Measurements from ENCODE around the gene IGSF9. TPM values are rescaled to one million over a fixed set of nuclear protein-coding genes. Genes with fewer than 3 reads are reported as not detected.

The IGSF9 gene
- total RNA-seq, 2 experiments from 2014 or later, result not detected

DNA sequence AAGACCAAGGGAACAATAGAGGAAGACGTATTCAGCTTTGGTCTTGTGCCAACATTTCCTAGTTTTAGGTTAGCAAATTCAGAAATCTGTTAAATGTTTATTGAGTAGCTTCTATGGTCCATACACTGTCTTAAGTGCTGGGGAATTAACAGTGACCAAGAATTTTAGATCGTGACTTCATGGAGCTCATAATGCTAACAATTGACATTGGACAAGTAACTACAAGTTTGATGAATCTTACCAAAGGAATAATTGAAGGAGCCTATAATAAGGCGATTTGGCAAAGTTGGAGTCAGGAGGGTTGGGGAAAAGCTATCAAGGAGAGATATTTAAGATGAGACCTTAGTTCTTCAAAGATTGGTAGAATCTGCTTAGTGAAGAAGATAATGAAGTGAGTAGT, 10.0 kb upstream of the IGSF9 start:
- CTCF ChIA-PET, result interaction anchor here (1.2 to 2.2 kb wide), 4 partner anchors 9 to 123 kb away, joined by 3 to 12 read pairs (median 5); no protein-coding TSS in a partner anchor
- H3K4me1 Mint-ChIP-seq (ENCODE audit: low read depth), result peaks cover 2% of the 10 kb centered on the region
- no peak overlapping the region for H3K4me3 Mint-ChIP-seq
- POLR2A ChIA-PET, result interaction anchor here (0.6 kb wide), 1 partner anchor 37 kb away, joined by 4 read pairs; no protein-coding TSS in a partner anchor
- H3K36me3 Mint-ChIP-seq (ENCODE audit: low read depth), result no peaks in the 10 kb centered on the region
- H3K9me3 Mint-ChIP-seq (ENCODE audit: insufficient read depth), result no peaks in the 10 kb centered on the region
- ATAC-seq (no peak), DNase-seq (no peak)
- no peak overlapping the region for H3K27ac Mint-ChIP-seq
- H3K27me3 Mint-ChIP-seq (ENCODE audit: low read depth), result peaks cover 46% of the 10 kb centered on the region

DNA sequence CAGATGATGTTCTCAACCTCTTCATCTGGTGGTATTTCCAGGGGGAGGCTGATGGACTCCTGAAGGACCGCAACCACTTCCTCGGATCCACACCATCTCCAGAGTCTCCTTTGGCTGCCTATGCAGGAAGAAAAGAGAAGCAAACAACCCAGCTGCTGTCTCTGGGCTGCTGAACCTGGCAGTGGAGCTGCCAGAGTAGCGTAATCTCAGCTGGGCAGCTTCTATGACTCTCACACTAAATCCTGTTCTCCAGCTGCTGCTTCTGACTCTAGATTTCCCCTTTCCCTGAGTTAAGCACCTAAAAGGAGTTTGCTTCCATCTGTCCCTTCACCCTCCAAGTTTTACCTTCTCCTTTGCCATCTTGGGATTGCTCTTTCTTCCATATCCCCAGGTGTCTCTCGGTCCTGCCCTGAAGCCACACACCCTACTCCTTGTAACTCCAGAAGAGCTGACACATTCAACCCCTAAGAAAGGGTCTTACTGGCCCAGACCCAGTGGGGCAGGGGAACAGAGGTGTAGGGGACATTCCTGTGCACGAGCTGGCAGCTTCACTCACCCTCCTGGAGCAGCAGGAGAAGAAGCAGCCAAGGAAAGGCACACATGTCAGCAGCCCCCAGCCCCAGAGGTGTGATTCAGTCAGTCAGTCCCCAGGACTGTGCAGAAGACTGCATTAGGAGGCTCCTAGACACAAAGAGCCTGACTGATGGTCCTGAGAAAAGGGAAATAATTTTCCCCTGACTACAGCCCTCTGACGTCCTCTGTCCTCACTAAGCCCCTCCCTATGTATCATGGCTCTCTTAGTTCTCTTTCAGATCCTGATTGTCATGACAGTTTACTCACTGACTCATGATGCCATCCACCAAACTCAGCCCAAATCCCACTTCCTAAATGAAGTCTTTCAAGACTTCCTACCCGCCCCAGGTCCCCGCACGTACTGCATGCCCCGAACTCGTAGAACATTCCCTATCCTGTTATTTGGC, 8.4 kb upstream of the IGSF9 start, which contains the start of gene SLAMF9:
Gene SLAMF9 (minus strand): TSS at position 702 of the 980 bp plus-strand sequence. CDS start 100 bp downstream, at position 602.
- Mint-ChIP-seq H3K4me1 (ENCODE audit: low read depth) (peaks cover 5% of the 10 kb centered on the region), H3K4me3 (no peak within 1 kb of the TSS), H3K27me3 (ENCODE audit: low read depth) (peaks cover 48% of the 10 kb centered on the region), H3K36me3 (ENCODE audit: low read depth) (no peaks in the 10 kb centered on the region), H3K27ac (no peak within 1 kb of the TSS), H3K9me3 (ENCODE audit: insufficient read depth) (no peaks in the 10 kb centered on the region)
- ATAC-seq, result no peak
- POLR2A ChIA-PET, result no interaction called here
- no peak for DNase-seq
- CTCF ChIA-PET, result interaction anchor here (3.6 kb wide), 1 partner anchor 53 kb away, joined by 22 read pairs; no protein-coding TSS in a partner anchor

DNA sequence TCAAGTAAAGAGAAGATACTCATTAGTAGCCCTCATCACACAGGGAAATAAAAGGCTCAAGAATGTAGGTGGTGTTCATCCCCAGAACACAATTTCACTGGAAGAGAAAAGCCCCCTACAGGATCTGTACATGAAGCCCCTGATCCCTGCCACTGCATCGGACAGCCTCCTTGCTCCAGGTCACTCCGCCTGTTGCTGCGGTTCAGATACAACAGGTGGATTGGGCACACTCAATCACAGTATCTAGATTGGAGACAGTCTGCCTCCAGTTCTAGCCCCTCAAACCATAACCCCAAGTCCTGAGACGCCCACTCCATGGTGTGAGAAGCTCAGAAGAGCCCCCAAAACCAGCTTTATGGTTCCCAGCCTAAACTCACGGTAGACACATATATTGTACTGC, 7.5 kb upstream of the IGSF9 start:
- CTCF ChIA-PET, result interaction anchor here (3.6 kb wide), 1 partner anchor 54 kb away, joined by 22 read pairs; no protein-coding TSS in a partner anchor
- POLR2A ChIA-PET, result no interaction called here
- Mint-ChIP-seq H3K27ac (no peak overlapping the region), H3K9me3 (ENCODE audit: insufficient read depth) (no peaks in the 10 kb centered on the region), H3K27me3 (ENCODE audit: low read depth) (peaks cover 53% of the 10 kb centered on the region), H3K36me3 (ENCODE audit: low read depth) (no peaks in the 10 kb centered on the region), H3K4me3 (no peak overlapping the region), H3K4me1 (ENCODE audit: low read depth) (peaks cover 5% of the 10 kb centered on the region)
- ATAC-seq (no peak), DNase-seq (no peak)

DNA sequence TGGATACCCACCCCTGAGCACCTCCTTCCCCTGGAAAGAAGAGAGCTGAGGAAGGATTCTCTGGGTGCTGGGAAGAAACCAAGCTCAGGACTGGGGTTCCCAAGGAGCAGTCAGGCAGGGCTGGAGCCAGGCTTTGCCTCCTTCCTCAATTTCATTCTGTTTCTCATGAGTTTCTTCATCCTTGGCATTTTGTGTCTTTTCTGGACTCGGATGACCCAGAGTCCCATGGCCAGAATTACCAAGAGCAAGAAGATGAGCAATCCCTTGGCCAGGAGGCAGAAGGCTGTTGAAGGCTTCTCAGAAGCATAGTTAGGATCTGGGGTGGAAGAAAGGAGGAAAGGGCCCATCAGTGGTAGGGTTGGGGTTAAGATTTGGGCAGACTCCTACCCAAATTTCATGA, 6.1 kb upstream of the IGSF9 start:
- ATAC-seq (no peak), DNase-seq (no peak)
- Mint-ChIP-seq H3K27ac (no peak overlapping the region), H3K4me3 (no peak overlapping the region), H3K27me3 (ENCODE audit: low read depth) (peaks cover 57% of the 10 kb centered on the region), H3K9me3 (ENCODE audit: insufficient read depth) (no peaks in the 10 kb centered on the region), H3K36me3 (ENCODE audit: low read depth) (no peaks in the 10 kb centered on the region), H3K4me1 (ENCODE audit: low read depth) (peaks cover 5% of the 10 kb centered on the region)
- POLR2A ChIA-PET, result no interaction called here
- CTCF ChIA-PET, result interaction anchor here (1.3 to 3.6 kb wide), 2 partner anchors 56 to 59 kb away, joined by 4 to 22 read pairs; no protein-coding TSS in a partner anchor

DNA sequence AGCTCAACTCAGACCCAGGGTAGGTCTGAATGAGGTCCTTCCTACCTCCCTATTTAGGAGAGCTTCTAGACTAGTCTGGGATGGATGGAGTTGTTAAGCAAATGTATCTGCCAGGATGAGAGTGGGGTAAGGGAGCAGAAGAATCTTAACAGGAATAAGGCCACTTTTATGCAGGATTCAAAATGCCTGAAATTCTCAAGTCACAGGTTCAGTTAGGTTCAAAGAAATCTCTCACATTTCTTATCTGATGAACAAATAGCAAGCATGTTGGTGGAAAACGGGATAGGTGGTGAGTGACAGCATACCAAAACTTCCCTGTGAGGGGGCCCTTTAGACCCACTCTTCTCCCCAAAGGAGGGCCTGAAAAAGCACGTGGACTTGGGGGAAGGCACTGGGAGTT, 5.6 kb upstream of the IGSF9 start:
- Mint-ChIP-seq H3K4me1 (ENCODE audit: low read depth) (peaks cover 5% of the 10 kb centered on the region), H3K27me3 (ENCODE audit: low read depth) (peaks cover 58% of the 10 kb centered on the region), H3K27ac (no peak overlapping the region), H3K36me3 (ENCODE audit: low read depth) (no peaks in the 10 kb centered on the region), H3K9me3 (ENCODE audit: insufficient read depth) (no peaks in the 10 kb centered on the region), H3K4me3 (no peak overlapping the region)
- ATAC-seq, result no peak
- no peak for DNase-seq
- ChIA-PET CTCF (interaction anchor here (1.3 to 3.6 kb wide), 2 partner anchors 56 to 59 kb away, joined by 4 to 22 read pairs; no protein-coding TSS in a partner anchor), POLR2A (no interaction called here)

DNA sequence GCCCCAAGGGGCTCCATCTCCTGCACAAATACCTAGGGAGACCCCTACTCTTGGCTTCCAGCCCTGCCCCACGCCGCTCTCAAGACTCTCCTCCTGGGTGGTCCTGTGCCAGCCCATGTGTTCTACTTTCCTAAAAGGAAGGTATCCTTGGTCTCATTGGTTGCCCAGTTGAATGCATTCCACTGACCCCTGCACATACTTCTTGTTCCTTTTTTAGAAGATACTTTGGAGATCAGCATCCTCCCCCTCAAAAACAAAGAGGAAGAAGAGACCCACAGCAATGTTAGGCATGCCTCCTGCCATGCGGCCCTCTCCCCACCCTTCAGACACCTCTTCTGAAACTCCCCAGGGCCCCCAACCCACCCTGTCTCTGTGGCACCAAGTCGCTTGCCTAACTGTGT, 4.6 kb upstream of the IGSF9 start:
- H3K27ac Mint-ChIP-seq, result no peak overlapping the region
- H3K27me3 Mint-ChIP-seq (ENCODE audit: low read depth), result peaks cover 58% of the 10 kb centered on the region
- H3K9me3 Mint-ChIP-seq (ENCODE audit: insufficient read depth), result no peaks in the 10 kb centered on the region
- ChIA-PET POLR2A (no interaction called here), CTCF (no interaction called here)
- ATAC-seq (no peak), DNase-seq (no peak)
- H3K4me3 Mint-ChIP-seq, result no peak overlapping the region
- no peaks in the 10 kb centered on the region for H3K36me3 Mint-ChIP-seq (ENCODE audit: low read depth)
- H3K4me1 Mint-ChIP-seq (ENCODE audit: low read depth), result peaks cover 9% of the 10 kb centered on the region

DNA sequence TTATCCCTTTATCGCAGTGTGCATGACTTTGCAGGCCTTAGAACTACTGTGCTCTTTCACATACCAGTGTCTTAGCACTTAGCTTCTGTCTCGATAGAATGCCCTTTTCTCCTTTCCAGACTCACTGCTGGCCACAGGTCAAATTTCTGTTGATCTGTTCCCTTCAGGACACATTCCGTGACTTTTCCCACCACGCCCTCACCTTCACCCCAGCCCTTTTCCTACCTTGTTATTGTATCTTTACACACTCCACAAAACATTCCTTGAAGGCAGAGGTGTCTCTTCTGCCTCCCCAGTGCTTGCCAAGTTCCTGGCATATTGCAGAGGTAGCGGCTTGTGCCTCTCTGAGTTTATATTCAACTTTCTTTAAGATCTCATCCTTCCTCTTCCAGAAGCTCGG, 3.7 kb upstream of the IGSF9 start:
- POLR2A ChIA-PET, result no interaction called here
- ATAC-seq (no peak), DNase-seq (no peak)
- H3K27ac Mint-ChIP-seq, result no peak overlapping the region
- H3K9me3 Mint-ChIP-seq (ENCODE audit: insufficient read depth), result no peaks in the 10 kb centered on the region
- CTCF ChIA-PET, result no interaction called here
- peaks cover 9% of the 10 kb centered on the region for H3K4me1 Mint-ChIP-seq (ENCODE audit: low read depth)
- H3K4me3 Mint-ChIP-seq, result no peak overlapping the region
- H3K27me3 Mint-ChIP-seq (ENCODE audit: low read depth), result peaks cover 61% of the 10 kb centered on the region
- H3K36me3 Mint-ChIP-seq (ENCODE audit: low read depth), result no peaks in the 10 kb centered on the region

DNA sequence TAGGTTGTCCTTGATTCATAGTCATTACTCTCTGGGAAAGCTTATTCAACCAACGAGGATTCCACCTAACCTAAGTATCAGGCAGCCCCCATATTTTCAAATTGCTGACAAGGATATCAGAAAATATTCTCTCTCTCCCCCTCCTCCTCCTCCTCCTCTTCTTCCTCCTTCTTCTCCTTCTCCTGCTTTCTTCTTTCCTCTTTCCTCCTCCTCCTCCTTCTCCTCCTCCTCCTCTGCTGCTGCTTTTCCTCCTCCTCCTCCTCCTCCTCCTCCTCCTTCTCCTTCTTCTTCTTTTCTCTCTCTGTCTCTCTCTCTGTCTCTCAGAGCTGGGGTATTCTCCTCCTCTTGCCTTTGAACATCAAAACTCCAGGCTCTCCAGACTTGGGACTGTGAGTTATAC, 2.5 kb upstream of the IGSF9 start:
- CTCF ChIA-PET, result interaction anchor here (4.5 kb wide), 1 partner anchor 59 kb away, joined by 28 read pairs; no protein-coding TSS in a partner anchor
- Mint-ChIP-seq H3K9me3 (ENCODE audit: insufficient read depth) (no peaks in the 10 kb centered on the region), H3K4me1 (ENCODE audit: low read depth) (peaks cover 9% of the 10 kb centered on the region), H3K27me3 (ENCODE audit: low read depth) (peaks cover 59% of the 10 kb centered on the region), H3K4me3 (no peak overlapping the region), H3K36me3 (ENCODE audit: low read depth) (no peaks in the 10 kb centered on the region), H3K27ac (no peak overlapping the region)
- no peak for ATAC-seq
- POLR2A ChIA-PET, result no interaction called here
- DNase-seq, result no peak

DNA sequence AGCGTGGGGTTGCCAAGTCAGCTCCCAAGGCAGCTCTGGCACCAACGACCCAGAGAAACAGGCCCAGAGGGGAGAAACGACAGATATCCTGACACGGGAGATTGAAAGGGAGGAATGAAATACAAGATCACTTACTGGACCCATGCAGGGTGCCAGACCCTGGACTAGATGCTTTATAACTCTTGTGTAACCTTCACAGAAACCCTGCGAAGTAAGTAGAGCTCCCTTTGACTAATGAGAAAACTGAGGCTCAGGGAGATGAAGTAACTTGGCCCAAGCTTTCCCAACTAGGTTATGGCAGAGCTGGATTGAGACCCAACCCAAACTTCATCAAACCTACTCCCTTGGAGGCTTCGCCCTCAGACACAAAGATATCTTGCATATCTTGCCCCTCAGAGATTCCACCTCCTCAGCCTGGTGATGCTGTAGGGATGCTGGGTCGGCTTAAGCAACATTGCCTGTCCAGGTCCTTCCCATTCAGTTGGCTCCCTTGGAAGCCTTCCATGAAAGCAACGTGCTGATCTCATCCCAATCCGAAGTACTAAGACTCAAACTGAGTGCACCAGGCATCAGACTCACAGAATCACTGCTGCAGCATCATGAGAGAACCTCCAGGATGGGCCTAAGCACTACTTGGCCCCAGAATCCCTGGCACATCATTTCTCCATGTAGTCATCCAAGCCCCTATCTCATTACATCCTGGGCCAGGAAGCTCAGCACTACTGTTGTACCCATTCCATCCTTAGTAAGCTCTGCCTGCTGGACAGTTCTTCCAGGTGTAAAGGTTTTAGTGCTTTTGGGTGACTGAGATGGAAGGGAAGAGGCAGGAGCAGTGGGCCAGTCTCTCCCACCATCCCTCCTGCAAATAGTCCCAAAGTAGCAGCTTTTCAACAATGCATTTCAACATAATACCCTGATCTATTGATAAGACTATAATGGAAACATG, 1.1 kb upstream of the IGSF9 start:
- ChIA-PET CTCF (interaction anchor here (0.7 to 4.5 kb wide), 12 partner anchors 9 to 147 kb away, joined by 3 to 28 read pairs (median 3); no protein-coding TSS in a partner anchor), POLR2A (interaction anchor here (0.6 kb wide), 1 partner anchor 11 kb away, joined by 3 read pairs; no protein-coding TSS in a partner anchor)
- H3K4me1 Mint-ChIP-seq (ENCODE audit: low read depth), result peaks cover 9% of the 10 kb centered on the region
- H3K27me3 Mint-ChIP-seq (ENCODE audit: low read depth), result peaks cover 58% of the 10 kb centered on the region
- H3K36me3 Mint-ChIP-seq (ENCODE audit: low read depth), result no peaks in the 10 kb centered on the region
- no peaks in the 10 kb centered on the region for H3K9me3 Mint-ChIP-seq (ENCODE audit: insufficient read depth)
- DNase-seq, result no peak
- peak overlapping the region; percentile 36 for H3K4me3 Mint-ChIP-seq
- H3K27ac Mint-ChIP-seq, result no peak overlapping the region
- no peak for ATAC-seq

DNA sequence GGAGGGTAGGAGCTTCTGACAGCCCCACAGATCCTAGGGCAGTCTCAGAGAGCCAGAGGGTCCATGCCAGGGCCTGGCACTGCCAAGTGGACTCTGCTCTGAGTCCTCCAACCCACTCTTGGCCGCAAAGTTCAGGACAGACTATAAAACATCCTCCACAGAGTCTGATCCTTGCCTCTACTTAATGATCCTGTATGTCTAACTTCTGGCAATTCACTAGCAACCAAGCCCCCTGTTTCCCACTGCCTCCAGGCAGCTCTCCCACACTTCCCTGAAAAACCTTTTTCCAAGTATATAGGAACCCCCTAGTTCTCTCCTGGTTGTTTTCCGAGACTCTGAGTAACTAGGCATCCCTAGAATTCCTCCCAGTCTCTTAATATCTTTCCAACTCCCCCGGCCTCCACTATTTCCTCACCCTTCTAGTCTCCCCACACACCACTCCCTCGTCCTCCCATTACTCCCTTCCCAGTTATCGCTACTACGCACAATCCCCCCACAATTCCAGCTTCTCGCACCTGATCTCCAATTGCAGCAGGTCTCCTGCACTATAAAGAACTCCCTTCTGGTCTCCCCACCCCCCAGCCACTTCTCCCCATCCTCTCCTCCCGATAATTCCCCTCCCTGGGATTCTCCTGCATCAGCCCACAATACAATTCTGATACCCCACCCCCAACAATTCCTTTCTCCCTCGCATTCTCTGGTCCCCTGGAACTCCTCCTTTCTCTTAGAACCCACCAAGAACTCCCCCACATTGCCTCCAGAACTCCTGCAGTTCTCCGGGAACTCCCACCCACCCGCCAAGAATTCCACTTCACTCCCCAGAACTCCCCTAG, 574 bp downstream of the IGSF9 start:
- H3K4me3 Mint-ChIP-seq, result peak overlapping the region; percentile 13
- H3K9me3 Mint-ChIP-seq (ENCODE audit: insufficient read depth), result no peaks in the 10 kb centered on the region
- H3K4me1 Mint-ChIP-seq (ENCODE audit: low read depth), result peaks cover 4% of the 10 kb centered on the region
- peaks cover 59% of the 10 kb centered on the region for H3K27me3 Mint-ChIP-seq (ENCODE audit: low read depth)
- ATAC-seq, result no peak
- no peak overlapping the region for H3K27ac Mint-ChIP-seq
- CTCF ChIA-PET, result interaction anchor here (0.8 to 4.5 kb wide), 5 partner anchors 8 to 134 kb away, joined by 3 to 28 read pairs (median 6); no protein-coding TSS in a partner anchor
- POLR2A ChIA-PET, result interaction anchor here (0.6 kb wide), 1 partner anchor 143 kb away, joined by 3 read pairs; no protein-coding TSS in a partner anchor
- DNase-seq, result no peak
- no peaks in the 10 kb centered on the region for H3K36me3 Mint-ChIP-seq (ENCODE audit: low read depth)
